Keratinocyte (primary cell): ENCODE measurements around the gene SLC39A13. TPM values are rescaled to one million over a fixed set of nuclear protein-coding genes. Genes with fewer than 3 reads are reported as not detected.

Experiments used
- DNase-seq: peaks from one replicate; pipeline ENCODE4 v3.0.0-alpha.2; 2011; ENCODE audit warnings: low read depth, missing footprints, low spot score
- FAIRE-seq: peaks from 2 replicates; lab custom pipeline; 2011; peaks lifted over from hg19 to GRCh38; lab: Jason Lieb, UNC
- H2AFZ ChIP-seq: 2 replicates; pipeline ENCODE4 v1.6.0; 2012; ENCODE audit warnings: low read length, control low read depth, inconsistent platforms; ENCODE audit not compliant: control insufficient read depth
- H3K27ac ChIP-seq: 2 replicates; pipeline ENCODE4 v1.5.1; 2011; ENCODE audit warnings: low read length; ENCODE audit not compliant: control insufficient read depth, insufficient read depth
- H3K27me3 ChIP-seq: 3 replicates; pipeline ENCODE4 v1.6.0; 2011; ENCODE audit warnings: low read length; ENCODE audit not compliant: control insufficient read depth, insufficient read depth; ENCODE audit errors: extremely low read depth
- H3K36me3 ChIP-seq, 2 experiments: 2 replicates in 1 of 2; 3 replicates in 1 of 2; pipeline ENCODE4 v1.5.1; 2011; ENCODE audit warnings: low read length in 2 of 2, mild to moderate bottlenecking in 1 of 2; ENCODE audit not compliant: control insufficient read depth in 2 of 2, insufficient read depth in 2 of 2; ENCODE audit errors: extremely low read depth in 1 of 2
- H3K4me1 ChIP-seq: 3 replicates; pipeline ENCODE4 v1.5.1; 2011; ENCODE audit warnings: low read length; ENCODE audit not compliant: control insufficient read depth, insufficient read depth; ENCODE audit errors: extremely low read depth
- H3K4me2 ChIP-seq: 3 replicates; pipeline ENCODE4 v1.6.0; 2011; ENCODE audit warnings: low read depth, low read length; ENCODE audit not compliant: control insufficient read depth, insufficient read depth; ENCODE audit errors: extremely low read depth
- H3K4me3 ChIP-seq, 3 experiments: fragments of 200-600 bp in 1 of 3; sonication (generic) in 1 of 3; 2 replicates in 2 of 3; 3 replicates in 1 of 3; pipeline ENCODE4 v1.5.1; 2011 to 2016; ENCODE audit warnings: low read length in 3 of 3, mild to moderate bottlenecking in 3 of 3, control low read depth in 2 of 3, inconsistent platforms in 1 of 3, low read depth in 1 of 3, mixed read lengths in 1 of 3, mixed run types in 1 of 3, moderate library complexity in 1 of 3; ENCODE audit not compliant: control insufficient read depth in 2 of 3, insufficient read depth in 2 of 3; ENCODE audit errors: extremely low read depth in 1 of 3
- H3K79me2 ChIP-seq: 2 replicates; pipeline ENCODE4 v1.6.0; 2012; ENCODE audit warnings: low read length; ENCODE audit not compliant: control insufficient read depth, insufficient read depth
- H3K9ac ChIP-seq: 3 replicates; pipeline ENCODE4 v1.6.0; 2011; ENCODE audit warnings: low read length; ENCODE audit not compliant: control insufficient read depth, insufficient read depth; ENCODE audit errors: extremely low read depth
- H3K9me1 ChIP-seq: 3 replicates; pipeline ENCODE4 v1.6.0; 2011; ENCODE audit warnings: low read length; ENCODE audit not compliant: control insufficient read depth, insufficient read depth; ENCODE audit errors: extremely low read depth
- H3K9me3 ChIP-seq: 2 replicates; pipeline ENCODE4 v1.5.1; 2012; ENCODE audit warnings: low read depth, low read length; ENCODE audit not compliant: control insufficient read depth
- H4K20me1 ChIP-seq: 3 replicates; pipeline ENCODE4 v1.6.0; 2011; ENCODE audit warnings: low read length; ENCODE audit not compliant: control insufficient read depth, insufficient read depth; ENCODE audit errors: extremely low read depth
- EZH2 ChIP-seq: IDR thresholded peaks from one replicate; pipeline ENCODE4 v1.6.1; 2012; ENCODE audit warnings: inconsistent platforms, mild to moderate bottlenecking, low read length, moderate library complexity
- dilution Hi-C: fragments of 300-500 bp; cut with MboI; formaldehyde crosslinking; loops from one replicate; pipeline ENCODE4 v1.7.0; 2020; ENCODE audit warnings: low sequenced_read_pairs; ENCODE audit not compliant: extremely low pct_ligation_motif_present
- polyA plus RNA-seq, 5 experiments: library from polyadenylated mRNA; depleted of rRNA in 3 of 5; stranded (reverse) in 3 of 5; stranded (forward) in 1 of 5; unstranded in 1 of 5; fragments of >200 nt; gene quantifications; 1 replicate in 1 of 5; 2 replicates in 3 of 5; 3 replicates in 1 of 5; pipeline versions ENCODE4 v1.2.1 to v1.2.3, GENCODE V29; 2011 to 2012; ENCODE audit warnings: missing spikeins in 2 of 5, low read depth in 1 of 5, low replicate concordance in 1 of 5
- TF ChIP-seq, protein P1 (sequence below), 3 experiments: IDR thresholded peaks in 1 of 3; conservative IDR thresholded peaks in 1 of 3; optimal IDR thresholded peaks in 1 of 3; 2 replicates in 2 of 3; 3 replicates in 1 of 3; pipeline versions ENCODE3 to v1.5.1; 2011; ENCODE audit warnings: low read length in 3 of 3, mild to moderate bottlenecking in 3 of 3, moderate library complexity in 2 of 3, control low read depth in 1 of 3, inconsistent platforms in 1 of 3; ENCODE audit not compliant: insufficient read depth in 2 of 3; ENCODE audit errors: extremely low read depth in 1 of 3

The SLC39A13 gene
- polyA plus RNA-seq, 1 donor (not counting 4 experiments of a cell fraction or from before 2014, with no cell fraction given) = 35.3 TPM

DNA sequence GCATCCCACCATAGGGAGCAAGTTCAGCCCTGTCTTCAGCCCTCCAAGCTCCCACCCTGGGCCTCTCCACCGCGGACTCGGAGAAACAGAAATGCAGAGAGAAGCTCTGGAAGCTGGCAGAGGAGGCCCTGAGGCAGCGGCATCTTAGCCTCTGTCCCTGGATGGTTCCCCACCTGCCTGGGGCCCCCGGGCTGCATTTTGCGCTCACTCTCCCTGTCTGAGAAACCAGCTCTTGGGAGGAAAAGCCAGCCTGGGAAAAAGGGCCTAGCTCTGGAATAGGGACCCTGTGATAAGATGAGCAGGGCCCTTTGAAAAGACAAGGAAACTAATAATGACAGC is 18.0 kb upstream of the SLC39A13 start:
- Histone ChIP-seq H3K27ac (no peak overlapping the region), H3K27me3 (no peaks in the 10 kb centered on the region), H3K79me2 (no peaks in the 10 kb centered on the region), H3K9me1 (no peaks in the 10 kb centered on the region), H4K20me1 (no peaks in the 10 kb centered on the region), H3K36me3 (no peaks in the 10 kb centered on the region), H3K4me1 (peaks cover 12% of the 10 kb centered on the region), H2AFZ (no peak overlapping the region), H3K9me3 (no peaks in the 10 kb centered on the region), H3K4me3 (no peak overlapping the region), H3K9ac (no peak overlapping the region), H3K4me2 (no peak overlapping the region)
- DNase-seq = no peak
- no peak for FAIRE-seq
- TF ChIP-seq EZH2 = no peak
- TF ChIP-seq, protein P1, sequence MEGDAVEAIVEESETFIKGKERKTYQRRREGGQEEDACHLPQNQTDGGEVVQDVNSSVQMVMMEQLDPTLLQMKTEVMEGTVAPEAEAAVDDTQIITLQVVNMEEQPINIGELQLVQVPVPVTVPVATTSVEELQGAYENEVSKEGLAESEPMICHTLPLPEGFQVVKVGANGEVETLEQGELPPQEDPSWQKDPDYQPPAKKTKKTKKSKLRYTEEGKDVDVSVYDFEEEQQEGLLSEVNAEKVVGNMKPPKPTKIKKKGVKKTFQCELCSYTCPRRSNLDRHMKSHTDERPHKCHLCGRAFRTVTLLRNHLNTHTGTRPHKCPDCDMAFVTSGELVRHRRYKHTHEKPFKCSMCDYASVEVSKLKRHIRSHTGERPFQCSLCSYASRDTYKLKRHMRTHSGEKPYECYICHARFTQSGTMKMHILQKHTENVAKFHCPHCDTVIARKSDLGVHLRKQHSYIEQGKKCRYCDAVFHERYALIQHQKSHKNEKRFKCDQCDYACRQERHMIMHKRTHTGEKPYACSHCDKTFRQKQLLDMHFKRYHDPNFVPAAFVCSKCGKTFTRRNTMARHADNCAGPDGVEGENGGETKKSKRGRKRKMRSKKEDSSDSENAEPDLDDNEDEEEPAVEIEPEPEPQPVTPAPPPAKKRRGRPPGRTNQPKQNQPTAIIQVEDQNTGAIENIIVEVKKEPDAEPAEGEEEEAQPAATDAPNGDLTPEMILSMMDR (optimal IDR thresholded peaks at IDR 0.05 in 1 of 3, IDR thresholded peaks at IDR 0.05 in 1 of 3, conservative IDR thresholded peaks at IDR 0.05 in 1 of 3; ENCODE audit: extremely low read depth in 1 of 3, insufficient read depth in 2 of 3, low read length in 3 of 3) = no peak
- dilution Hi-C loops = no loop called here

DNA sequence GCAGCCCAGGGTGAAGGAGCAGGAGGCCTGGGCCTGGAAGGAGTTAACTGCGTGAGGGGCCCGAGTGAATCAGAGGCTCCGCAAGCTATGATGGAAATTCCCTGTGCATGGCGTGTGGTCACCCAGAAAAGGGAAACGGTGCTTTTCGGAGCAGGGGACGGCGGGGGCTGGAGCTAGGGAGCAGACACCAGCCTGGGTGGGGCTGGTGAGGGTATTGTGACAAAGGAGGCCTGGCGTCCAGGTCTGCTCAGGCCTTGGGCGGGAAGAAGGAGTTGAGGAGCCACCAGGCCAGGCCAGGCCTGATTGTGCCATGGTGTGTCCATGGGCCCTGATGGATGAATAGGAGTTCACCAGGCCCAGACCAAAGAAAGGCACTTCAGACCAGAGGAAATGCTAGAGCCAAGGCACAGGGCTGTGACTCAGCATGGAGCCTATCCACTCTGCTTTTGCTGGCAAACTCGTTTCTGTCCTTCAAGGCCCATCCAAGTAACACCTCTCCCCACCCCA is 17.3 kb upstream of the SLC39A13 start:
- H3K4me3 ChIP-seq = no peak overlapping the region
- no peaks in the 10 kb centered on the region for H4K20me1 ChIP-seq
- dilution Hi-C loops = no loop called here
- no peaks in the 10 kb centered on the region for H3K9me1 ChIP-seq
- no peaks in the 10 kb centered on the region for H3K79me2 ChIP-seq
- peaks cover 12% of the 10 kb centered on the region for H3K4me1 ChIP-seq
- TF ChIP-seq, protein P1 (optimal IDR thresholded peaks at IDR 0.05 in 1 of 3, IDR thresholded peaks at IDR 0.05 in 1 of 3, conservative IDR thresholded peaks at IDR 0.05 in 1 of 3; ENCODE audit: extremely low read depth in 1 of 3, insufficient read depth in 2 of 3, low read length in 3 of 3) = no peak
- no peak for TF ChIP-seq EZH2
- no peaks in the 10 kb centered on the region for H3K36me3 ChIP-seq
- no peak overlapping the region for H3K27ac ChIP-seq
- H2AFZ ChIP-seq = no peak overlapping the region
- no peaks in the 10 kb centered on the region for H3K9me3 ChIP-seq
- no peaks in the 10 kb centered on the region for H3K27me3 ChIP-seq
- no peak for FAIRE-seq
- DNase-seq = no peak
- H3K9ac ChIP-seq = no peak overlapping the region
- H3K4me2 ChIP-seq = no peak overlapping the region
